ENCODE results near the gene FRRS1L. TPM values are rescaled to one million over a fixed set of nuclear protein-coding genes. Genes with fewer than 3 reads are reported as not detected.

FRRS1L gene
- total RNA-seq, 1 donor from 2014 or later: under 0.01 TPM

- no peak for DNase-seq (ENCODE audit: low read depth)
- TF ChIP-seq CTCF (IDR thresholded peaks at IDR 0.05; ENCODE audit: insufficient read depth, low read length, poor library complexity, severe bottlenecking): no peak
- Histone ChIP-seq H3K27me3 (ENCODE audit: control insufficient read depth, insufficient read depth, low read length) (no peaks in the 10 kb centered on the region), H3K4me3 (ENCODE audit: low read depth, low read length) (no peak overlapping the region), H3K36me3 (ENCODE audit: control insufficient read depth, insufficient read depth, low read length) (no peaks in the 10 kb centered on the region)
Observed at GRCh38 chr9:109113254-109113653, 53.8 kb downstream of the FRRS1L start.

- no peak for DNase-seq (ENCODE audit: low read depth)
- Histone ChIP-seq H3K4me3 (ENCODE audit: low read depth, low read length) (no peak overlapping the region), H3K36me3 (ENCODE audit: control insufficient read depth, insufficient read depth, low read length) (no peaks in the 10 kb centered on the region), H3K27me3 (ENCODE audit: control insufficient read depth, insufficient read depth, low read length) (no peaks in the 10 kb centered on the region)
- TF ChIP-seq CTCF (IDR thresholded peaks at IDR 0.05; ENCODE audit: insufficient read depth, low read length, poor library complexity, severe bottlenecking): no peak
Observed at GRCh38 chr9:109110329-109111021, 56.6 kb downstream of the FRRS1L start.

GRCh38 chr9:109109967-109110328 lies 57.1 kb downstream of the FRRS1L start:
- TF ChIP-seq CTCF (IDR thresholded peaks at IDR 0.05; ENCODE audit: insufficient read depth, low read length, poor library complexity, severe bottlenecking): no peak
- Histone ChIP-seq H3K36me3 (ENCODE audit: control insufficient read depth, insufficient read depth, low read length) (no peaks in the 10 kb centered on the region), H3K27me3 (ENCODE audit: control insufficient read depth, insufficient read depth, low read length) (no peaks in the 10 kb centered on the region), H3K4me3 (ENCODE audit: low read depth, low read length) (no peak overlapping the region)
- no peak for DNase-seq (ENCODE audit: low read depth)

- no peaks in the 10 kb centered on the region for H3K27me3 ChIP-seq (ENCODE audit: control insufficient read depth, insufficient read depth, low read length)
- TF ChIP-seq CTCF (IDR thresholded peaks at IDR 0.05; ENCODE audit: insufficient read depth, low read length, poor library complexity, severe bottlenecking): no peak
- H3K36me3 ChIP-seq (ENCODE audit: control insufficient read depth, insufficient read depth, low read length): no peaks in the 10 kb centered on the region
- no peak overlapping the region for H3K4me3 ChIP-seq (ENCODE audit: low read depth, low read length)
- DNase-seq (ENCODE audit: low read depth): no peak
Observed at GRCh38 chr9:109108318-109108717, 58.7 kb downstream of the FRRS1L start.

- H3K36me3 ChIP-seq (ENCODE audit: control insufficient read depth, insufficient read depth, low read length): no peaks in the 10 kb centered on the region
- no peak overlapping the region for H3K4me3 ChIP-seq (ENCODE audit: low read depth, low read length)
- DNase-seq (ENCODE audit: low read depth): peak; percentile 54
- TF ChIP-seq CTCF (IDR thresholded peaks at IDR 0.05; ENCODE audit: insufficient read depth, low read length, poor library complexity, severe bottlenecking): no peak
- H3K27me3 ChIP-seq (ENCODE audit: control insufficient read depth, insufficient read depth, low read length): no peaks in the 10 kb centered on the region
Observed at GRCh38 chr9:109107402-109108240, 59.4 kb downstream of the FRRS1L start.

All from kidney epithelial cell (primary cell).